ENCODE results near the gene CD1E.

GRCh38 chr1:158331481-158332150 is 22.1 kb upstream of the CD1E start, which contains the start of gene CD1B:
- no peak for TF ChIP-seq POLR2A (IDR thresholded peaks at IDR 0.05; ENCODE audit: low read length)
- no peak for TF ChIP-seq GATA1 (IDR thresholded peaks at IDR 0.05; ENCODE audit: low read depth, low read length)

Measured in erythroblast (primary cell).